CD4-positive, alpha-beta T cell treated with Interleukin-15 for 4 hours (primary cell): ENCODE measurements around the gene ZG16B.

ENCODE experiments used
- DNase-seq: peaks from one replicate; pipeline ENCODE4 v3.0.0-alpha.2; 2020; ENCODE audit warnings: low spot score

Gene ZG16B

DNA sequence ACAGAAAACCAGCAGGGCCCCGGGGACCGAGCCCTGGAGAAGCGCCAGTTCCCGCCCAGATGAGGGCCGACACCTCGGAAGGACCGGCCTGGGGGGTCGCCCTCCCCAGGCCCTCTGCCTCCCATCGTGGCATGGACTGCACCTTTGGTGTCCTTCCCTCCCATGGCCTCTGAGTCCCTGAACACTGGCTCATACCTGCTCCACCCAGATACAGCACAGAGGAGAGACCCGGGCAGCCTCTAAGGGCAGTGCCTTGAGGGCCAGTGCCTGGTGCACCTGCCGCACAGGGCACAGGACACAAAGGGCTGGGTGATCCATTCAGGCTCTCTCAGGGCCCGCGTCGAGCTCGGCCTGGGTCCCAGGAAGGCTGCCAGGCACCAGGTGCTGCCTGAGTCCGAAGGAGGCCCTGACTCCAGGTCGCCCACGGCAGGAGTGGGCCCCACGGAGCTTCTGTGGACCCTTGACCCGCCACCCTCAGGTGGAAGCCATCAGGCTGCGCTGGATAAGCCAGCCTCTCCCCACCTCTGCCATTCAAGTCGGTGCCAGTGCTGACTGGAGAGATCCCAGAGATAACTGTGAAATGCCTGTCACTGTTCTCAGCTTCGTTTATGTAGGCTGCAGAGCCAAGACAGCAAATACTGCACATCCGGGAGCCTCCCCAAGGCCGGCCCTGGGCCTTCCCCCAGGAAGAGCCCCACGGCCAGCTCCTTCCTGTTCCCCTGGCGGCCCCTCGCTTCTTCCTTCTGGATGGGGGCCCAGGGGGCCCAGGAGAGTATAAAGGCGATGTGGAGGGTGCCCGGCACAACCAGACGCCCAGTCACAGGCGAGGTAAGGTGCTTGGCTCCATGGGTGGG is at the start of gene ZG16B:
Gene ZG16B (plus strand): TSS at position 803 of the 854 bp plus-strand sequence. CDS start 139 bp downstream, outside the sequence.
- no peak for DNase-seq

DNA sequence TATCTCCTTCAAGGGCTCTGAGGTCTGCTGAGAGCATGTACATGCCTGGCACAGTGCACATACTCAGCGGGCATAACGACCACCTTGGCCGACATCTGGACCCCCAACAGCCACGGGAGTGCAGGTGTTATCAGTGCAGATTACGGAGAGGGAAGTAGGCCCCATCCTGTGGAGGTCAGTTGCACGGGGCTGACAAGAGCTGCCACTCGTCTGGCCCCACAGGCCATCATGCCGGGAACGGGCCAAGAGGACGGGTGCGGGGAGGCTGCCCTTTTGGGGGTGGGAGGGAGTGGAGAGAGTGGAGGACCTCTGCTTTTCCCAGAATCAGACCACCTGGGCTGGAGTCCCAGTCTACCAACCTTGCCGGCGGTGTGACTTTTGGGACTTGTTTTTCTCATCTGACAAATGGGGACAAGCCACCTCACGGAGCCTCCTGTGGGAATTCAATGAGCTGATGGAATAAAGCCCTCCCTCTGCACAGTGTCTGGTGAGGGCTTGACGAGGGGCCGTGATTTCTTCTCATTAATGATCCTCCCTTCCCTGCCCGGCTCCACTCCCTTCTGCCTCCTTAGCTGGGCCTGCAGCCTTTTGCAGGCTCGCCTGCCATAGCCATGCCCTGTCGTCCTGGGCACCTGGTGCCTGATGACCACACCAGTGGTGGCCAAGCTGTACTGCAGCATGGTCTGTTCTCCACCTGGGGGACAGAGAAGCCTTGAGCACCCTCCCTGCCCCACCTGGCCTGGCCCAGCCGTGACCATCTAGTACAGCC is 47.3 kb upstream of the ZG16B start:
- no peak for DNase-seq

DNA sequence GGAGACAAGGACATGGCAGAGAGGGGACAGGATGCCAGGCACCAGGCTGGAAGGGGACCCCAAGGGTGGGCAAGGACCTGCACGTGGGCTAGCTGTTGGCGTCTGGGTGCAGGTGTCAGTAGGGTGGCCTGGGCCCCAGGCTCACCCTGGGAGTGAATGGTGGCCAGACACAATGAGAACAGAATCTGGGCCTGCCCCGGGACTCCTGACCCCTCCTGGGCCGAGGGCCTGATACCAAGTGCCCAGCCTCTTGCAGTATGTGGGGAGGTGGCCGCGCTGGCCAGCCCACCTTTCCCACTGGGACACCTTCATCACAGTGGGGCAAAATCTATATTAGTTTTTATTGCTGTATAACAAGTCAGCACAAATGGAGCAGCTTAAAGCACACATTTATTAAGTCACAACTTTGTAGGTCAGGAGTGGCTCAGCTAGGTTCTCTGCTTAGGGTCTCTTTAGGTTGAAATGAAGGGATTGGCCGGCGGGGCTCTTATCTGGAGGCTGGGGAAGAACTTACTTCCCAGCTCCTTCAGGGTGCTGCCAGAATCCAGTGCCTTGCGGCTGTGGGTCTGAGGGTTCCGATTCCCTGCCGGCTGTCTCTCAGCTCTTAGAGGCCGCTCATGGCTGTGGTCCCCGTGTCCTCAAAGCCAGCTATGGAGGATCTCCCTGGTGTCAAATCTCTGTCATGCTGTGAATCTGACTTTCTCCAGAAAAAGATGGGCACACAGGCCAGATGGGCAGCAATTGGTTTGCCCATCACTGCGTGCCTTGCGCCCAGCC is 46.3 kb upstream of the ZG16B start:
- DNase-seq: no peak

DNA sequence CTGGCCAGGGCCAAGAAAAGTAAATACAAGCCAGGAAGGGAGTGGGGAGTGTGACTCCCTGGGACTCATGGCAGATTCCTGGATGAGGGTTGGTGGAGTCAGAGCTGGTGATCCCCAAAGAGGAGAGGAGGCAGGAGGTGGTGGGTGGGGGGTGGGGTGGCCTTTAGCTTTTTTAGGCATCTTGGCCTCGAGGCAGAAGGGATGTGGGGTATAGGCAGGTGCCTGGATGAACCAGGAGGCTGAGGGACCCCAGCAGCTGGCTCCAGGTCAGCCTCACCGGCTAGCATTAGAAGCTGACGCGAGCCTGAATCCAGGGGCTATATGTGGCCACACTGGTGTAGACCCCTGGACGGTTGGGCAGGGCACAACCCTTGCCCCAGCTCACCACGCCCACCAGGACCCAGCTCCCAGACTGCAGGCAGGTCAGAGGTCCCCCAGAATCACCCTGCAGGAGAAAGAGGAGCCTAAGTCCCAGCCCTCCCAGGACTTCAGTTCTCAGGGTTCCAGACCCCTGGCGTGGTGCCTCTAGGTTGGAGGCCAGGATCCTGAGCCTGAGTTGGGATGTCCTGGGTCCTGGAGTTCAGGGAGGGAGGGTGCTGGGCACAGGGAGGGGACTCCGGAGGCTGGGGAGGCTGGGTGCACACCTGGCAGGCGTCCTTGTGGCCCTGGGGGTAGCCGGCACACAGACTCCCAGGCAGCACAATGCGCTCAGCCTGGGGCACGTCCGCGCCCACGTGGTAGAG is 45.6 kb upstream of the ZG16B start:
- DNase-seq: no peak

- DNase-seq: peak; percentile 16
Observed at GRCh38 chr16:2785101-2785991, 44.8 kb upstream of the ZG16B start.

- no peak for DNase-seq
Observed at GRCh38 chr16:2786061-2786825, 43.9 kb upstream of the ZG16B start.

DNA sequence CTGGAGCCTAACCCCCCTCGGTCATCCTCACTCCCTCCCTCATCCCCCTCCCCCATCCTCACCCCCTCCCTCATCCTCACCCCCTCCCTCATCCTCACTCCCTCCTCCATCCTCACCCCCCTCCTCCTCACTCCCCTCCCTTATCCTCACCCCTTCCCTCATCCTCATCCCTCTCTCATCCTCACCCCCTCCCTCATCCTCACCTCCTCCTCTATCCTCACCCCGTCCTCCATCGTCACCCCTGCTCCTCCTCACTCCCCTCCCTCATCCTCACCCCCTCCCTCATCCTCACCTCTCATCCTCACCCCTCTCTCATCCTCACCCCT is 43.3 kb upstream of the ZG16B start:
- DNase-seq: no peak

DNA sequence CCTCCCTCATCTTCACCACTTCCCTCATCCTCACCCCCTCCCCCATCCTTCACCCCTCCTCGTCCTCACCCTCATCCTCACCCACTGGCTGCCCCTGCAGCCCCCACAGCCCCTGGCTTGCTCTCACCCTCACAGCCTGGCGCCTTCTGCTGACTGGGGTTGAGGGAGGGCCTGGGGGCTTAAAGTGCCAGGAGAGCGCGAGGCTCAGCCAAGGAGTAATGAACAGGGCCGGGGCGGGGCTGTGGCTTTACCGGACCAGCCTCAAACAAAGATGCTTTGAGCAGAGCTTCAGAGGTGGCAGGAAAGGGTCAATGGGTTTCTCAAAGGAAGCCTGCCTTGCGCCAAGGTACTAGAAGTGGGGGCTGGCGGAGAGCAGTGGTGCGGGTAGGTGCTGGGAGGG is 42.7 kb upstream of the ZG16B start, which contains the start of gene PRSS33:
Gene PRSS33 (minus strand): TSS at position 155 of the 400 bp plus-strand sequence. CDS start 1,013 bp downstream, outside the sequence.
- no peak for DNase-seq

DNA sequence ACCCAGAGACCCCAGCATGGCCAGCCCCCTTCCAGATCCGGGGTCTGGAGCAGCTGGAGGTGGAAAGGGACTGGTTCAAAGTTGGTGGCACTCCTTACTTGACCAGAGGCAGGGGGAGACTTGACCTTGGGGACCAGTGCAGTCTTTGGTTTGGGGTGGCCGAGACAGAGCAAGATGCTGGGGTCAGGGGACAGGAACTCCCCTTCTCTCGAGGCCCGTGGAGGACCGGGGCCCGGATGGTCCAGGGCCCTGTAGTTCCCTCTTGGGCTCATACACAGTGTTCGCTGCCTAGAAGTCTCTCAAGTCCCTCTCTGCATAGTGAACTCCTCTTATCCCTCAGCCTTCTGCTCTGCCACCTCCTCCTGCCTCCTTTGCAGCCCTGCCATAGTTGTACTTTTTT is 42.1 kb upstream of the ZG16B start:
- no peak for DNase-seq

- DNase-seq: no peak
Observed at GRCh38 chr16:2790631-2791030, 39.5 kb upstream of the ZG16B start.

- no peak for DNase-seq
Observed at GRCh38 chr16:2791174-2791573, 38.9 kb upstream of the ZG16B start.

DNA sequence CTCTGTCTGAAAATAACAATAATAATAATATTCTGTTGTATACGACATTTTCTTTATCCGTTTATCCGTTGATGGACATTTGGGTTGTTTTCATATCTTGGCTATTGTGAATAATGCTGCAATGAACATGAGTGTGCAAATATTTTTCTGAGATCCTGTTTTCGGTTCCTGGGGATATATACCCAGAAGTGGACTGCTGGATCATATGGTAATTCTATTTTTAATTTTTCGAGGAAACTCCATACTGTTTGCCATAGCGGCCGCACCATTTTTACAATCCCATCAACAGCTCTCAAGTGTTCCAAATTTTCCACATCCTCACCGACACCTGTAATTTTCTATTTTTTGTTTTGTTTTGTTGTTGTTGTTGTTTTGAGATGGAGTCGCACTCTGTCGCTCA is 37.2 kb upstream of the ZG16B start:
- no peak for DNase-seq

DNA sequence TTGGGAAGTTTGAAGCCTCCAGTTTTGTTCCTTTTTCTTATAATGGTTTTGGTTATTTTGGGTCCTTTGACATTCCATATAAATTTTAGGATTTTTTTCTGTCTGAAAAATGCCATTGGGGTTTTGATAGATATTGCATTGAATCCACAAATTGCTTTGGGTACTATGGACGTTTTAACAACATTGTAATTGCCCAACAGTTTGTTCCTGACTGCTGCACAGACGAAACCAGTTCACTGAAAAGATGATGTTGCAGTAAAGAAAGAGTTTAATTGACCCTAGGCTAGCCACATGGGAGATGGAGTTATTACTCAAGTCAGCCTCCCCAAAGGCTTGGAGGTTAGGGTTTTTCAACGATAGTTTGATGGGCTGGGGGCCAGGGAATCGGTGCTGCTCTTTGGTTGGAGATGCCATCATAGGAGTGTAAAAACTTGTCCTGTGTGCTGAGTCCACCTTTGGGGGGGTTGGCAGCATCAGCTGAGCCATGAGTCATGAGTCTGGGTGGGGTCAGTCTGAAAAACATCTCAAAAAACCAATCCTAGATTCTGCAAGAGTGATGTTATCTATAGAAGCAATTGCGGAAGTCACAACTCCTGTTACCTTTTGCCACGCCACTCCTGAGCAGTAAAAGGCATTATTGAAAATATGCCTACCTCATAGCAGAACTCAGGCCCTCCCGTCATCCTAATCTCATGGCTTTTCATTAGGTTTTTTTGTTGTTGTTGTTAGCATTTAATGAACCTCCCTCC is 34.5 kb upstream of the ZG16B start:
- DNase-seq: no peak

- DNase-seq: no peak
Observed at GRCh38 chr16:2798723-2799204, 31.3 kb upstream of the ZG16B start.

DNA sequence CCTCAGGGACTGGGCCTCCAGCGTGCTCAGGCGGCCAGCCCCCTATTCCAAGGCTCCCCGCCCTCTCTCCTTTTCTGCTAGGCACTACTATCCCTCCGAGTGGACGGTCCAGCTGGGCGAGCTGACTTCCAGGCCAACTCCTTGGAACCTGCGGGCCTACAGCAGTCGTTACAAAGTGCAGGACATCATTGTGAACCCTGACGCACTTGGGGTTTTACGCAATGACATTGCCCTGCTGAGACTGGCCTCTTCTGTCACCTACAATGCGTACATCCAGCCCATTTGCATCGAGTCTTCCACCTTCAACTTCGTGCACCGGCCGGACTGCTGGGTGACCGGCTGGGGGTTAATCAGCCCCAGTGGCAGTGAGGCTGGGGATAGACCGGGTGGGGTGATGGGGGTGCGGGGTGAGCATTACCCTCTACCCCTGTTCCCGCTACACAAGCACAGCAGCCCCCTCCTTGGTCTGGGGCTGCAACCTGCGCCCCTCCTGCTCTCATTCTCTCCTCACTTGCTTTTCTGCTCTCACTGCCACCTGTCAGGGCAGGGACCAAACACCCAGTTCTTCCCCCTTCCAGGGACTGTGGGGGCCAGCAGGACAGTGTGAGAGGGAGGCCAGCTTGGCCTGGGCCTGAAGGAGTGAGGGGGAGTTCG is 30.8 kb upstream of the ZG16B start:
- DNase-seq: no peak

GRCh38 chr16:2799859-2800226 is 30.3 kb upstream of the ZG16B start:
- DNase-seq: no peak

GRCh38 chr16:2803545-2804195 is 26.4 kb upstream of the ZG16B start:
- DNase-seq: no peak

DNA sequence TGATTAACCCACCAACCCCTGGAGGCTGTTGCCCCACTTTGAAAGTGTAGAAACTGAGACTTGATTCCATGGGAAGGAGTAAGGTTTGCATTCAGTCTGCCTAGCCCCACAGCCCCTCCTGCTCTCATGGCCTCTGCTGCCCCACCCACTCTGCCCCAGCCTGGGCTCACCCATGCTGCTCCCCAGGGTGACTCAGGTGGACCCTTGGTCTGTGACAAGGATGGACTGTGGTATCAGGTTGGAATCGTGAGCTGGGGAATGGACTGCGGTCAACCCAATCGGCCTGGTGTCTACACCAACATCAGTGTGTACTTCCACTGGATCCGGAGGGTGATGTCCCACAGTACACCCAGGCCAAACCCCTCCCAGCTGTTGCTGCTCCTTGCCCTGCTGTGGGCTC is 25.4 kb upstream of the ZG16B start:
- no peak for DNase-seq
